ENCODE data around the gene AADACL4.

AADACL4 gene

GRCh38 chr1:12625276-12625675 lies 18.6 kb upstream of the AADACL4 start:
- no peak overlapping the region for H3K27ac ChIP-seq (replicated peaks)

GRCh38 chr1:12626888-12627287 lies 17.0 kb upstream of the AADACL4 start:
- Histone ChIP-seq H3K27ac (replicated peaks) (no peak overlapping the region), H3K27me3 (ENCODE audit: insufficient read depth, poor library complexity, severe bottlenecking) (no peaks in the 10 kb centered on the region), H3K4me3 (replicated peaks; ENCODE audit: insufficient read depth, low read length) (no peak overlapping the region)
- no peak for DNase-seq (ENCODE audit: low read depth in 1 of 2, low spot score in 1 of 2)
- TF ChIP-seq CTCF (IDR thresholded peaks at IDR 0.05; ENCODE audit: insufficient read depth, low read length) (no peak), SPI1 (IDR thresholded peaks at IDR 0.05; ENCODE audit: borderline replicate concordance, low read depth) (no peak), GABPA (IDR thresholded peaks at IDR 0.05; ENCODE audit: low read depth) (no peak), REST (IDR thresholded peaks at IDR 0.05; ENCODE audit: insufficient replicate concordance, low read depth) (no peak), POLR2AphosphoS5 (IDR thresholded peaks at IDR 0.05; ENCODE audit: low read depth) (no peak)

More at GRCh38 chr1:12625276-12625675, 18.6 kb upstream of the AADACL4 start:
- Histone ChIP-seq H3K4me3 (replicated peaks; ENCODE audit: insufficient read depth, low read length) (no peak overlapping the region), H3K27me3 (ENCODE audit: insufficient read depth, poor library complexity, severe bottlenecking) (no peaks in the 10 kb centered on the region)
- DNase-seq (ENCODE audit: low read depth in 1 of 2, low spot score in 1 of 2) = no peak
- TF ChIP-seq REST (IDR thresholded peaks at IDR 0.05; ENCODE audit: insufficient replicate concordance, low read depth) (no peak), POLR2AphosphoS5 (IDR thresholded peaks at IDR 0.05; ENCODE audit: low read depth) (no peak), GABPA (IDR thresholded peaks at IDR 0.05; ENCODE audit: low read depth) (no peak), CTCF (IDR thresholded peaks at IDR 0.05; ENCODE audit: insufficient read depth, low read length) (no peak), SPI1 (IDR thresholded peaks at IDR 0.05; ENCODE audit: borderline replicate concordance, low read depth) (no peak)

- no peaks in the 10 kb centered on the region for H3K27me3 ChIP-seq (ENCODE audit: insufficient read depth, poor library complexity, severe bottlenecking)
- TF ChIP-seq POLR2AphosphoS5 (IDR thresholded peaks at IDR 0.05; ENCODE audit: low read depth) (no peak), REST (IDR thresholded peaks at IDR 0.05; ENCODE audit: insufficient replicate concordance, low read depth) (no peak), CTCF (IDR thresholded peaks at IDR 0.05; ENCODE audit: insufficient read depth, low read length) (no peak), SPI1 (IDR thresholded peaks at IDR 0.05; ENCODE audit: borderline replicate concordance, low read depth) (no peak), GABPA (IDR thresholded peaks at IDR 0.05; ENCODE audit: low read depth) (no peak)
- no peak overlapping the region for H3K27ac ChIP-seq (replicated peaks)
- H3K4me3 ChIP-seq (replicated peaks; ENCODE audit: insufficient read depth, low read length) = no peak overlapping the region
- DNase-seq (ENCODE audit: low read depth in 1 of 2, low spot score in 1 of 2) = no peak
Measured at GRCh38 chr1:12627296-12627695, 16.6 kb upstream of the AADACL4 start.
